Stimulated activated CD4-positive, alpha-beta T cell treated with anti-CD3 and anti-CD28 coated beads, Interleukin-1b, Interleukin-23, amount 100 ng/mL, for 1 hour (primary cell): Measurements from ENCODE around the gene TRHDE.
"Not testable (repeated sequence)": the region's sequence is repeated elsewhere in the genome, so short reads cannot be mapped to it uniquely, and the experiment has no call there.

ENCODE experiments used
- DNase-seq, 2 donors: peaks; one replicate each; pipeline ENCODE4 v3.0.0-alpha.2; 2020; ENCODE audit warnings: low read depth in 2 of 2

TRHDE gene

GRCh38 chr12:72622556-72622955 is 350.4 kb downstream of the TRHDE start:
- DNase-seq, result no peak

- DNase-seq, result no peak
Measured at GRCh38 chr12:72631926-72632685, 359.9 kb downstream of the TRHDE start.

GRCh38 chr12:72642706-72643105 is 370.5 kb downstream of the TRHDE start:
- no peak for DNase-seq

GRCh38 chr12:72647139-72647538 is 375.0 kb downstream of the TRHDE start:
- no peak for DNase-seq

GRCh38 chr12:72658615-72659014 is 386.4 kb downstream of the TRHDE start:
- DNase-seq, result no peak

- not testable (repeated sequence) for DNase-seq
Measured at GRCh38 chr12:72660174-72660573, 388.0 kb downstream of the TRHDE start.

GRCh38 chr12:72673853-72674252 is 401.7 kb downstream of the TRHDE start:
- DNase-seq, result no peak

- DNase-seq, result no peak
Measured at GRCh38 chr12:72676556-72676955, 404.4 kb downstream of the TRHDE start.

- DNase-seq, result no peak
Measured at GRCh38 chr12:72677139-72677538, 405.0 kb downstream of the TRHDE start.

GRCh38 chr12:72677846-72678245 is 405.7 kb downstream of the TRHDE start:
- no peak for DNase-seq

- no peak for DNase-seq
Measured at GRCh38 chr12:72679147-72679757, 407.1 kb downstream of the TRHDE start.

- no peak for DNase-seq
Measured at GRCh38 chr12:72681028-72681427, 408.9 kb downstream of the TRHDE start.

GRCh38 chr12:72684491-72684890 is 412.3 kb downstream of the TRHDE start:
- no peak for DNase-seq

GRCh38 chr12:72692338-72692737 is 420.2 kb downstream of the TRHDE start:
- no peak for DNase-seq

GRCh38 chr12:72694193-72694592 is 422.0 kb downstream of the TRHDE start:
- DNase-seq, result no peak

- DNase-seq, result no peak
Measured at GRCh38 chr12:72699362-72699761, 427.2 kb downstream of the TRHDE start.

GRCh38 chr12:72712025-72712424 is 439.9 kb downstream of the TRHDE start:
- not testable (repeated sequence) for DNase-seq

- no peak for DNase-seq
Measured at GRCh38 chr12:72716221-72716620, 444.1 kb downstream of the TRHDE start.

- no peak for DNase-seq
Measured at GRCh38 chr12:72717036-72717435, 444.9 kb downstream of the TRHDE start.
